Esophagus (tissue), 2 donors: ENCODE data around the gene MXD1. TPM values are rescaled to one million over a fixed set of nuclear protein-coding genes. Genes with fewer than 3 reads are reported as not detected.
"Not testable (repeated sequence)": the region's sequence is repeated elsewhere in the genome, so short reads cannot be mapped to it uniquely, and the experiment has no call there.

Experiments used
- H3K27ac ChIP-seq, 2 donors: one replicate each; pipeline ENCODE4 v1.5.1; 2013; ENCODE audit warnings: low read depth in 2 of 2, mild to moderate bottlenecking in 2 of 2, inconsistent platforms in 1 of 2, low read length in 1 of 2, moderate library complexity in 1 of 2
- H3K27me3 ChIP-seq, 2 donors: one replicate each; pipeline ENCODE4 v1.6.1; 2013; ENCODE audit warnings: low read length in 2 of 2, control low read depth in 1 of 2, mild to moderate bottlenecking in 1 of 2; ENCODE audit not compliant: insufficient read depth in 2 of 2, control insufficient read depth in 1 of 2
- H3K36me3 ChIP-seq, 2 donors: one replicate each; pipeline ENCODE4 v1.6.1; 2013; ENCODE audit warnings: low read length in 1 of 2; ENCODE audit not compliant: control insufficient read depth in 2 of 2, insufficient read depth in 2 of 2
- H3K4me1 ChIP-seq, 2 donors: one replicate each; pipeline ENCODE4 v1.6.1; 2013; ENCODE audit warnings: low read length in 1 of 2; ENCODE audit not compliant: control insufficient read depth in 2 of 2, insufficient read depth in 2 of 2
- H3K4me3 ChIP-seq, 2 donors: one replicate each; pipeline ENCODE4 v1.5.1; 2013; ENCODE audit warnings: low read length in 2 of 2, mild to moderate bottlenecking in 2 of 2, low read depth in 1 of 2, moderate library complexity in 1 of 2
- H3K9me3 ChIP-seq, 2 donors: one replicate each; pipeline ENCODE4 v1.6.1; 2013; ENCODE audit warnings: mild to moderate bottlenecking in 2 of 2, low read depth in 1 of 2, low read length in 1 of 2, moderate library complexity in 1 of 2; ENCODE audit not compliant: control insufficient read depth in 2 of 2, insufficient read depth in 1 of 2
- WGBS, 2 donors: extraction: QIAGEN DNeasy Blood & Tissue Kit; methylation state at CpG; one replicate each; pipeline ENCODE4 v1.1.7; 2013; 5-methylcytosine and 5-hydroxymethylcytosine counted together
- polyA plus RNA-seq, 2 donors: library from polyadenylated mRNA; stranded (reverse); fragments of 200-250 nt; gene quantifications; one replicate each; pipeline ENCODE4 v1.2.3, GENCODE V29; 2013
- donor health status: healthy with polysubstance abuse.
- donor health status: Bipolar disorder and iron deficiency.

The MXD1 gene
- 100 to 1,000 TPM in 1 of 2 donors, 10 to 100 TPM in 1; 75.9 to 140 TPM for polyA plus RNA-seq

- peak within 1 kb of the TSS; percentile 71 to 96 for H3K4me3 ChIP-seq
- H3K27me3 ChIP-seq: no peaks in the 10 kb centered on the region
- no peaks in the 10 kb centered on the region for H3K4me1 ChIP-seq
- H3K36me3 ChIP-seq: no peaks in the 10 kb centered on the region
- peak within 1 kb of the TSS; percentile 98 to 99 for H3K27ac ChIP-seq
- WGBS, 2 donors: 0 to 1% methylated on average over 55 to 81 of the region's 81 CpGs
- no peaks in the 10 kb centered on the region for H3K9me3 ChIP-seq
These were observed at the start of gene MXD1 for GRCh38 chr2:69914950-69915945. MXD1 (plus strand) TSS chr2:69915109; CDS start chr2:69915331, 222 bp downstream.

- no peaks in the 10 kb centered on the region for H3K27me3 ChIP-seq
- no peaks in the 10 kb centered on the region for H3K9me3 ChIP-seq
- no peaks in the 10 kb centered on the region for H3K36me3 ChIP-seq
- WGBS, 2 donors: 90 to 93% methylated on average over 4 of the region's 4 CpGs
- no peak overlapping the region for H3K27ac ChIP-seq
- no peaks in the 10 kb centered on the region for H3K4me1 ChIP-seq
- H3K4me3 ChIP-seq: no peak overlapping the region
These were observed 26.5 kb upstream of the MXD1 start for GRCh38 chr2:69888451-69888850.

- no peak overlapping the region for H3K4me3 ChIP-seq
- no peaks in the 10 kb centered on the region for H3K4me1 ChIP-seq
- no peaks in the 10 kb centered on the region for H3K36me3 ChIP-seq
- no peaks in the 10 kb centered on the region for H3K9me3 ChIP-seq
- no peak overlapping the region for H3K27ac ChIP-seq
- H3K27me3 ChIP-seq: no peaks in the 10 kb centered on the region
These were observed 25.6 kb upstream of the MXD1 start for GRCh38 chr2:69889302-69889701.

- H3K4me1 ChIP-seq: no peaks in the 10 kb centered on the region
- 33 to 44% methylated on average over 1 of the region's 1 CpG for WGBS, 2 donors
- H3K9me3 ChIP-seq: no peaks in the 10 kb centered on the region
- H3K27me3 ChIP-seq: no peaks in the 10 kb centered on the region
- no peak overlapping the region for H3K27ac ChIP-seq
- H3K36me3 ChIP-seq: no peaks in the 10 kb centered on the region
- H3K4me3 ChIP-seq: no peak overlapping the region
These were observed 24.0 kb upstream of the MXD1 start for GRCh38 chr2:69890881-69891280.

GRCh38 chr2:69892838-69893424 lies 22.0 kb upstream of the MXD1 start:
- H3K27ac ChIP-seq, H3K9me3 ChIP-seq, H3K27me3 ChIP-seq, H3K36me3 ChIP-seq, H3K4me1 ChIP-seq: not testable (repeated sequence)
- H3K4me3 ChIP-seq: peak overlapping the region in 1 of 2 donors; percentile 98
- WGBS, 2 donors: 94 to 96% methylated on average over 7 of the region's 7 CpGs

- Histone ChIP-seq H3K27me3 (no peaks in the 10 kb centered on the region), H3K36me3 (peaks cover 0 to 3% of the 10 kb centered on the region in 2 donors), H3K9me3 (no peaks in the 10 kb centered on the region), H3K4me3 (peak within 1 kb of the TSS; percentile 72 to 98), H3K27ac (peak within 1 kb of the TSS; percentile 87 to 95), H3K4me1 (no peaks in the 10 kb centered on the region)
- 0% methylated on average over 32 of the region's 32 CpGs for WGBS, 2 donors
These were observed 21.0 kb upstream of the MXD1 start, which contains the start of gene SNRNP27 for GRCh38 chr2:69893684-69894551. SNRNP27 (plus strand) TSS chr2:69893956; CDS start chr2:69893985, 29 bp downstream.

GRCh38 chr2:69894737-69895136 lies 20.2 kb upstream of the MXD1 start:
- 26 to 36% methylated on average over 23 of the region's 23 CpGs for WGBS, 2 donors
- H3K27me3 ChIP-seq, H3K36me3 ChIP-seq, H3K4me1 ChIP-seq, H3K9me3 ChIP-seq: not testable (repeated sequence)
- H3K27ac ChIP-seq: peak overlapping the region in 1 of 2 donors; percentile 49
- H3K4me3 ChIP-seq: peak overlapping the region; percentile 72 to 98

- WGBS, 2 donors: 60 to 70% methylated on average over 8 of the region's 8 CpGs
- H3K36me3 ChIP-seq: peaks cover 5 to 14% of the 10 kb centered on the region in 2 donors
These were observed 12.5 kb upstream of the MXD1 start for GRCh38 chr2:69902213-69902922.

GRCh38 chr2:69907216-69907615 lies 7.7 kb upstream of the MXD1 start:
- H3K9me3 ChIP-seq: no peaks in the 10 kb centered on the region
- no peaks in the 10 kb centered on the region for H3K27me3 ChIP-seq
- no peak overlapping the region for H3K27ac ChIP-seq
- H3K4me3 ChIP-seq: no peak overlapping the region
- no peaks in the 10 kb centered on the region for H3K4me1 ChIP-seq
- H3K36me3 ChIP-seq: peaks cover 5 to 6% of the 10 kb centered on the region in 2 donors

More at GRCh38 chr2:69902213-69902922, 12.5 kb upstream of the MXD1 start:
- peak overlapping the region in 1 of 2 donors; percentile 42 for H3K27ac ChIP-seq
- no peaks in the 10 kb centered on the region for H3K9me3 ChIP-seq
- H3K4me3 ChIP-seq: no peak overlapping the region
- no peaks in the 10 kb centered on the region for H3K4me1 ChIP-seq
- H3K27me3 ChIP-seq: no peaks in the 10 kb centered on the region
